Breast epithelium (tissue), 3 donors: ENCODE measurements around the gene PPP6R1.

ENCODE experiments used
- POLR2A ChIP-seq: fragments of 450-650 bp; IDR thresholded peaks from one replicate; pipeline ENCODE4 v1.6.1; 2016; ENCODE audit warnings: antibody characterized with exemption, mild to moderate bottlenecking, moderate library complexity
- POLR2AphosphoS5 ChIP-seq, 3 donors: sonication (generic); formaldehyde crosslinking; IDR thresholded peaks; one replicate each; pipeline ENCODE4 v1.6.1; 2017; ENCODE audit warnings: antibody characterized with exemption in 3 of 3
- TF ChIP-seq, protein P1 (sequence below), 3 donors: fragments of 450-650 bp; IDR thresholded peaks; one replicate each; pipeline ENCODE4 v1.5.1; 2016 to 2017; ENCODE audit warnings: antibody characterized with exemption in 3 of 3, mild to moderate bottlenecking in 3 of 3, moderate library complexity in 3 of 3

DNA sequence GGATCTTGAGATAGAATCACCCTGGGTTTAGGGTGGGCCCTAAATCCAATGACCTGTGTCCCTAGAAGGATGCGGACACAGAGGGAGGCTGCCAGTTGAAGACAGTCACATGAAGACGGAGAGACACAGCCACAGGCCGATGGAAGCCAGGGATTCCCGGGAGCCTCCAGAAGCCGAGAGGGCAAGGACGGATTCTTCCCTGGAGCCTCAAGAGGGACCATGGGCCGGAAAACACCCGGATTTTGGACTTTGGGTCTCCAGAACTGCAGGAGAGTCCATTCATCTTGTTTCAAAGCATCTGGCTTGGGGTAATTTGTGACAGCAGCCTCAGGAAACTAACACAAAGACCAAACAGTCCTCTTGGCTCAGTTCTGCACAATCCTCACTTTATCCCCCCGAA is 32.5 kb downstream of the PPP6R1 start:
- TF ChIP-seq, protein P1, sequence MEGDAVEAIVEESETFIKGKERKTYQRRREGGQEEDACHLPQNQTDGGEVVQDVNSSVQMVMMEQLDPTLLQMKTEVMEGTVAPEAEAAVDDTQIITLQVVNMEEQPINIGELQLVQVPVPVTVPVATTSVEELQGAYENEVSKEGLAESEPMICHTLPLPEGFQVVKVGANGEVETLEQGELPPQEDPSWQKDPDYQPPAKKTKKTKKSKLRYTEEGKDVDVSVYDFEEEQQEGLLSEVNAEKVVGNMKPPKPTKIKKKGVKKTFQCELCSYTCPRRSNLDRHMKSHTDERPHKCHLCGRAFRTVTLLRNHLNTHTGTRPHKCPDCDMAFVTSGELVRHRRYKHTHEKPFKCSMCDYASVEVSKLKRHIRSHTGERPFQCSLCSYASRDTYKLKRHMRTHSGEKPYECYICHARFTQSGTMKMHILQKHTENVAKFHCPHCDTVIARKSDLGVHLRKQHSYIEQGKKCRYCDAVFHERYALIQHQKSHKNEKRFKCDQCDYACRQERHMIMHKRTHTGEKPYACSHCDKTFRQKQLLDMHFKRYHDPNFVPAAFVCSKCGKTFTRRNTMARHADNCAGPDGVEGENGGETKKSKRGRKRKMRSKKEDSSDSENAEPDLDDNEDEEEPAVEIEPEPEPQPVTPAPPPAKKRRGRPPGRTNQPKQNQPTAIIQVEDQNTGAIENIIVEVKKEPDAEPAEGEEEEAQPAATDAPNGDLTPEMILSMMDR (IDR thresholded peaks at IDR 0.05) = no peak
- TF ChIP-seq POLR2AphosphoS5 (IDR thresholded peaks at IDR 0.05) = no peak
- TF ChIP-seq POLR2A = no peak
